Loucy (cell line): ENCODE results near the gene NEK6.

Source experiments
- H2AFZ ChIP-seq: fragments of 200-600 bp; sonication (generic); 2 replicates; pipeline ENCODE4 v1.6.0; 2016; ENCODE audit warnings: antibody characterized with exemption, mild to moderate bottlenecking, low read length, moderate library complexity
- H3F3A ChIP-seq: fragments of 200-600 bp; 2 replicates; pipeline ENCODE4 v1.6.0; 2016; ENCODE audit warnings: antibody characterized with exemption, low read depth, mild to moderate bottlenecking
- H3K27me3 ChIP-seq: fragments of 200-600 bp; sonication (generic); 2 replicates; pipeline ENCODE4 v1.6.1; 2014; ENCODE audit warnings: low read length, mild to moderate bottlenecking; ENCODE audit not compliant: insufficient read depth, poor library complexity, severe bottlenecking
- H3K36me3 ChIP-seq: fragments of 200-600 bp; sonication (generic); 2 replicates; pipeline ENCODE4 v1.6.1; 2016; ENCODE audit warnings: low read length; ENCODE audit not compliant: insufficient read depth
- H3K4me1 ChIP-seq: fragments of 200-600 bp; sonication (generic); 2 replicates; pipeline ENCODE4 v1.5.1; 2014; ENCODE audit warnings: low read length, mild to moderate bottlenecking; ENCODE audit not compliant: insufficient read depth, poor library complexity, severe bottlenecking
- H3K4me2 ChIP-seq: fragments of 200-600 bp; sonication (generic); 2 replicates; pipeline ENCODE4 v1.6.0; 2014; ENCODE audit warnings: antibody characterized with exemption, low read length, low read depth, mild to moderate bottlenecking; ENCODE audit not compliant: poor library complexity, severe bottlenecking
- H3K4me3 ChIP-seq: fragments of 200-600 bp; sonication (generic); 2 replicates; pipeline ENCODE4 v1.5.1; 2014; ENCODE audit warnings: low read length, mild to moderate bottlenecking, mixed read lengths; ENCODE audit not compliant: poor library complexity, severe bottlenecking
- H3K79me2 ChIP-seq: fragments of 200-600 bp; sonication (generic); 2 replicates; pipeline ENCODE4 v1.6.1; 2014; ENCODE audit warnings: low read length; ENCODE audit not compliant: insufficient read depth
- H3K9ac ChIP-seq: fragments of 200-600 bp; sonication (generic); 2 replicates; pipeline ENCODE4 v1.6.0; 2014; ENCODE audit warnings: mild to moderate bottlenecking, low read depth, low read length, moderate library complexity; ENCODE audit not compliant: poor library complexity, severe bottlenecking
- H3K9me2 ChIP-seq: fragments of 200-600 bp; sonication (generic); replicated peaks from 2 replicates; pipeline ENCODE4 v1.6.1; 2016; ENCODE audit warnings: low read depth, low read length, mixed read lengths
- H3K9me3 ChIP-seq: fragments of 200-600 bp; sonication (generic); 2 replicates; pipeline ENCODE4 v1.6.1; 2014; ENCODE audit warnings: mild to moderate bottlenecking, antibody characterized with exemption, low read length, low read depth; ENCODE audit not compliant: insufficient read depth
- H4K20me1 ChIP-seq: fragments of 200-600 bp; sonication (generic); 2 replicates; pipeline ENCODE4 v1.6.0; 2014; ENCODE audit warnings: antibody characterized with exemption, low read length, mild to moderate bottlenecking; ENCODE audit not compliant: insufficient read depth, poor library complexity, severe bottlenecking
- CTCF ChIP-seq: fragments of 200-600 bp; sonication (generic); conservative IDR thresholded peaks from 2 replicates; pipeline ENCODE4 v1.5.1; 2014; ENCODE audit warnings: mild to moderate bottlenecking, antibody characterized with exemption, low read length
- EZH2phosphoT487 ChIP-seq: fragments of 200-600 bp; IDR thresholded peaks from 2 replicates; pipeline ENCODE4 v1.6.1; 2018; ENCODE audit warnings: antibody characterized with exemption, mild to moderate bottlenecking, moderate library complexity, borderline replicate concordance

Gene NEK6

GRCh38 chr9:124342776-124343485 is 85.2 kb downstream of the NEK6 start:
- H2AFZ ChIP-seq: no peak overlapping the region
- H3K4me1 ChIP-seq: no peaks in the 10 kb centered on the region
- H3K4me3 ChIP-seq: no peak overlapping the region
- H3K4me2 ChIP-seq: no peak overlapping the region
- H3K27me3 ChIP-seq: no peaks in the 10 kb centered on the region
- no peak overlapping the region for H3K9ac ChIP-seq
- H3F3A ChIP-seq: no peaks in the 10 kb centered on the region
- H3K9me3 ChIP-seq: no peaks in the 10 kb centered on the region
- no peaks in the 10 kb centered on the region for H3K79me2 ChIP-seq
- no peaks in the 10 kb centered on the region for H3K9me2 ChIP-seq
- H4K20me1 ChIP-seq: no peaks in the 10 kb centered on the region
- no peaks in the 10 kb centered on the region; the same call in 1 of the 2 replicates for H3K36me3 ChIP-seq
- TF ChIP-seq EZH2phosphoT487 (no peak), CTCF (no peak)

- H3K36me3 ChIP-seq: peaks cover 5% of the 10 kb centered on the region; the same call in 1 of the 2 replicates
Measured at GRCh38 chr9:124343533-124344290, 86.0 kb downstream of the NEK6 start.

GRCh38 chr9:124344291-124345050 is 86.7 kb downstream of the NEK6 start:
- Histone ChIP-seq H3K79me2 (no peaks in the 10 kb centered on the region), H3K9ac (no peak overlapping the region), H3K36me3 (peaks cover 12% of the 10 kb centered on the region; the same call in 1 of the 2 replicates), H3K4me2 (no peak overlapping the region), H3K9me3 (no peaks in the 10 kb centered on the region), H3K4me1 (no peaks in the 10 kb centered on the region), H3K27me3 (no peaks in the 10 kb centered on the region), H3K9me2 (no peaks in the 10 kb centered on the region), H3F3A (no peaks in the 10 kb centered on the region), H4K20me1 (no peaks in the 10 kb centered on the region), H2AFZ (no peak overlapping the region), H3K4me3 (no peak overlapping the region)
- TF ChIP-seq EZH2phosphoT487 (no peak), CTCF (no peak)

More at GRCh38 chr9:124343533-124344290, 86.0 kb downstream of the NEK6 start:
- no peak overlapping the region for H2AFZ ChIP-seq
- no peak overlapping the region for H3K4me3 ChIP-seq
- no peak overlapping the region for H3K4me2 ChIP-seq
- no peaks in the 10 kb centered on the region for H3K9me3 ChIP-seq
- H3K4me1 ChIP-seq: no peaks in the 10 kb centered on the region
- H3K27me3 ChIP-seq: no peaks in the 10 kb centered on the region
- no peaks in the 10 kb centered on the region for H4K20me1 ChIP-seq
- H3K9me2 ChIP-seq: no peaks in the 10 kb centered on the region
- no peaks in the 10 kb centered on the region for H3K79me2 ChIP-seq
- no peaks in the 10 kb centered on the region for H3F3A ChIP-seq
- TF ChIP-seq CTCF: no peak
- H3K9ac ChIP-seq: no peak overlapping the region
